ENCODE data around the gene CTBP1. TPM values are rescaled to one million over a fixed set of nuclear protein-coding genes. Genes with fewer than 3 reads are reported as not detected.

Gene CTBP1
- total RNA-seq, 1 experiment from 2014 or later: 136 TPM

GRCh38 chr4:1239950-1240307 is 9.0 kb downstream of the CTBP1 start:
- Histone ChIP-seq H2AFZ (ENCODE audit: low read length) (no peak overlapping the region), H2BK12ac (ENCODE audit: insufficient read length, low read depth, low read length) (no peak overlapping the region), H3K9ac (ENCODE audit: extremely low read depth, insufficient read length, low read length) (no peak overlapping the region), H3K23ac (ENCODE audit: insufficient read length, low read depth, low read length) (no peak overlapping the region), H3K4me2 (ENCODE audit: insufficient read depth, insufficient read length, low read length) (no peak overlapping the region), H3T11ph (ENCODE audit: low read length) (no peak overlapping the region), H3K56ac (ENCODE audit: insufficient read length, low read depth, low read length) (no peak overlapping the region), H3K79me1 (ENCODE audit: insufficient read depth, low read depth, low read length, poor library complexity, severe bottlenecking) (peaks cover 6% of the 10 kb centered on the region), H3K23me2 (ENCODE audit: insufficient read length, low read depth, low read length, poor library complexity, severe bottlenecking) (no peaks in the 10 kb centered on the region), H3K79me2 (ENCODE audit: insufficient read depth, low read length) (peaks cover 24% of the 10 kb centered on the region; the same call in 1 of the 2 replicates), H4K5ac (ENCODE audit: insufficient read length, low read depth, low read length) (no peak overlapping the region), H3K4ac (ENCODE audit: low read depth, low read length) (no peak overlapping the region), H2BK20ac (ENCODE audit: low read depth, low read length, poor library complexity, severe bottlenecking) (no peak overlapping the region), H4K91ac (ENCODE audit: insufficient read length, low read depth, low read length) (no peak overlapping the region), H2AK5ac (ENCODE audit: insufficient read length, low read length) (no peak overlapping the region), H3K27me3 (ENCODE audit: insufficient read depth, low read length) (no peaks in the 10 kb centered on the region), H2BK120ac (ENCODE audit: low read depth, low read length, poor library complexity, severe bottlenecking) (no peak overlapping the region), H4K20me1 (ENCODE audit: control insufficient read depth, insufficient read depth, insufficient read length) (peaks cover 5% of the 10 kb centered on the region), H3K4me1 (ENCODE audit: insufficient read depth, low read length) (no peaks in the 10 kb centered on the region), H2BK15ac (ENCODE audit: low read depth, low read length) (no peak overlapping the region), H3K18ac (ENCODE audit: insufficient read length, low read depth, low read length) (no peak overlapping the region), H3K9me3 (ENCODE audit: control insufficient read depth, low read depth, low read length) (no peaks in the 10 kb centered on the region), H3K14ac (ENCODE audit: insufficient read depth, low read length) (no peak overlapping the region), H4K8ac (replicated peaks; ENCODE audit: insufficient read length, low read depth, low read length) (no peak overlapping the region), H2BK5ac (ENCODE audit: insufficient read length, low read length) (no peak overlapping the region), H3K27ac (ENCODE audit: insufficient read length, low read depth, low read length) (no peak overlapping the region)
- H3K4me1 Mint-ChIP-seq: peaks cover under 1 to 1% of the 10 kb centered on the region in 2 experiments; a peak in 2 of 4 replicates
- no peaks in the 10 kb centered on the region for H3K27me3 Mint-ChIP-seq (ENCODE audit: low read depth)
- no peak for DNase-seq
- H3K9me3 Mint-ChIP-seq: no peaks in the 10 kb centered on the region
- H3K27ac Mint-ChIP-seq: no peak overlapping the region
- peaks cover 25 to 43% (median 41%) of the 10 kb centered on the region in 3 experiments; a peak in 6 of 7 replicates for H3K36me3 Mint-ChIP-seq (ENCODE audit: insufficient read depth in 1 of 3, low read depth in 3 of 3)
- no CpG with 5 or more reads among the region's 22 CpGs for WGBS (ENCODE audit: extremely low coverage, insufficient read length, low lambda C conversion rate)
- TF ChIP-seq CTCF (conservative IDR thresholded peaks at IDR 0.05): no peak
- no peak overlapping the region for H3K4me3 Mint-ChIP-seq

Data from H9 (cell line).